ENCODE data around the gene GPC1. TPM values are rescaled to one million over a fixed set of nuclear protein-coding genes. Genes with fewer than 3 reads are reported as not detected.
A peak's percentile ranks its signal among the peaks of the same experiment; 100 is the strongest.

GPC1 gene
- total and polyA plus RNA-seq, 2 donors (not counting 1 experiment from before 2014, with no cell fraction given) = 147 to 218 TPM

DNA sequence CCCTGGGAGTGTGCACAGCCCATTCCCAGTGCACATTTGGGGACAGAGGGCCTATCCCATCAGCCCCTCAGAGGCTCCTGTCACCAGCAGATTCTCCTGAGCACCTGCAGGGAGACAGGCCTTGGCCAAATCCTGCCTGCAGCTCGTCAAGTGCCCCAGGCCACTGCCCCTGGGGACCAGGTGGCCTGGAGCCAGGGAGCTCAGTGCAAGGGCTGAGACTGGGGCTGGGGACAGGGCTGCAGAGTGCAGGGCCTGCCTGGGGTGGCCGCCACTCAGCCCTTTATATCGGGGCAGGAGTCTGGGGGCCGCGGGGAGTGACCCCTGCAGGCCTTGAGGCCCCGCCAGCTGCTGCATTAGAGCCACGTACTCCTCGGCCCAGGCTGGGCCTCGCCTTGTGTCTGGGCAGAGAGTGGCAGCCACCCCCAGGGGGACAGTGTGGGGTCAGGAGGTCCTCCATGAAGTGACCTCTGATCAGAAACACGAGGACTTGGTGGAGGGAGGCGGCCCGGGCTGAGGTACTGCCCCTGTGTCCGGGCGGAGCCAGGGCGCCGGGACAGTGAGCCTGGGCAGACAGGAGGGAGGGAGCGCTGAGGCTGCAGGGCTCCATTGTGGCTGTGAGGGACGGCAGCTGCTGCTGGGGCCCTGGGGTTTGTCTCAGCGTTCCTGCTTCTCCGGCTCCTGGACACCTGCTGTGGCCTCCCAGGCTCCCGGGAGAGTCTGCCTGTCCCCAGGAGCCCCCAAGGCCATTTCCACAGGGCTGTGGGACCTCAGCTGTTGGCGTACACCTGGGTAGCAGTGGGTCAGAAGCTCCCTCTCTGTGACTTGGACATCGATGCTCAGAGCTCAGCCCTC is 24.2 kb downstream of the GPC1 start:
- Histone ChIP-seq H3K79me2 (ENCODE audit: control insufficient read depth, insufficient read depth, low read length) (peaks cover 5% of the 10 kb centered on the region), H3K9ac (ENCODE audit: insufficient read depth, low read length) (no peak overlapping the region), H3K36me3 (ENCODE audit: control insufficient read depth, insufficient read depth, low read length) (peaks cover 29% of the 10 kb centered on the region), H3K4me1 (ENCODE audit: control insufficient read depth, extremely low read depth, insufficient read depth, low read length) (no peaks in the 10 kb centered on the region), H2AFZ (ENCODE audit: low read length) (no peak overlapping the region), H3K27me3 (ENCODE audit: control insufficient read depth, insufficient read depth, low read length) (no peaks in the 10 kb centered on the region), H3K4me2 (ENCODE audit: extremely low read depth, insufficient read depth, low read length) (no peak overlapping the region), H3K4me3 (replicated peaks in 1 of 4; ENCODE audit: control extremely low read depth in 1 of 4, insufficient read depth in 1 of 4, low read depth in 3 of 4, low read length in 4 of 4) (no peak overlapping the region), H3K27ac (ENCODE audit: insufficient read depth, low read length) (no peak overlapping the region), H3K9me3 (ENCODE audit: control insufficient read depth, insufficient read depth, low read depth, low read length) (no peaks in the 10 kb centered on the region), H4K20me1 (ENCODE audit: control insufficient read depth, extremely low read depth, insufficient read depth, low read length) (no peaks in the 10 kb centered on the region)
- DNase-seq (ENCODE audit: low read depth in 2 of 2) = no peak
- TF ChIP-seq EZH2 (IDR thresholded peaks at IDR 0.05; ENCODE audit: low read length, missing control alignments) = no peak
- TF ChIP-seq, protein P1, sequence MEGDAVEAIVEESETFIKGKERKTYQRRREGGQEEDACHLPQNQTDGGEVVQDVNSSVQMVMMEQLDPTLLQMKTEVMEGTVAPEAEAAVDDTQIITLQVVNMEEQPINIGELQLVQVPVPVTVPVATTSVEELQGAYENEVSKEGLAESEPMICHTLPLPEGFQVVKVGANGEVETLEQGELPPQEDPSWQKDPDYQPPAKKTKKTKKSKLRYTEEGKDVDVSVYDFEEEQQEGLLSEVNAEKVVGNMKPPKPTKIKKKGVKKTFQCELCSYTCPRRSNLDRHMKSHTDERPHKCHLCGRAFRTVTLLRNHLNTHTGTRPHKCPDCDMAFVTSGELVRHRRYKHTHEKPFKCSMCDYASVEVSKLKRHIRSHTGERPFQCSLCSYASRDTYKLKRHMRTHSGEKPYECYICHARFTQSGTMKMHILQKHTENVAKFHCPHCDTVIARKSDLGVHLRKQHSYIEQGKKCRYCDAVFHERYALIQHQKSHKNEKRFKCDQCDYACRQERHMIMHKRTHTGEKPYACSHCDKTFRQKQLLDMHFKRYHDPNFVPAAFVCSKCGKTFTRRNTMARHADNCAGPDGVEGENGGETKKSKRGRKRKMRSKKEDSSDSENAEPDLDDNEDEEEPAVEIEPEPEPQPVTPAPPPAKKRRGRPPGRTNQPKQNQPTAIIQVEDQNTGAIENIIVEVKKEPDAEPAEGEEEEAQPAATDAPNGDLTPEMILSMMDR (conservative IDR thresholded peaks at IDR 0.05 in 1 of 2, IDR thresholded peaks at IDR 0.05 in 1 of 2; ENCODE audit: low read depth in 1 of 2, low read length in 2 of 2) = no peak

DNA sequence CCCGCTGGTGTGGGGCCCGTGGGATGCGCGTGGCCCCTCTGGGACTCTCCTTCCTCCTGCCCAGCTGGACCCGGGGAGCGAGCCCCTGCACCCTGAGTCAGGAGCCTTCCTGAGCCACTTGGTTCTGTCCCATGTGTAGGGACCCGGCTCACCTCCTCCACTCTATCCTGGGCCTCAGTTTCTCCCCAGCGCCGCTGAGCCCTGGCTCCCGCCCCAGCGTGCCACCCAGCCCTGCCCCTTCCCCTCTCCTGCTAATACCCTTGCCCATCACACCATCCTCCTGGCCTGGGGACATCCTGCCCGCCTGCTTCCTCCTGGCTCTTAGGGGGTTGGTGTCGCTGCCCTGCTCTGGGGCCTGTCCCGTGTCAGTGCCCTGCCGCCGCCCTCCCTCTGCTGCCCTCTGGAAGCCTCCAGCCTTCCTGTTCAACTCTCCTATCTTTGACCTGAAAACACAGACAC is 24.8 kb downstream of the GPC1 start:
- no peak overlapping the region for H3K4me3 ChIP-seq (replicated peaks in 1 of 4; ENCODE audit: control extremely low read depth in 1 of 4, insufficient read depth in 1 of 4, low read depth in 3 of 4, low read length in 4 of 4)
- H3K4me1 ChIP-seq (ENCODE audit: control insufficient read depth, extremely low read depth, insufficient read depth, low read length) = no peaks in the 10 kb centered on the region
- no peak overlapping the region for H3K27ac ChIP-seq (ENCODE audit: insufficient read depth, low read length)
- H3K4me2 ChIP-seq (ENCODE audit: extremely low read depth, insufficient read depth, low read length) = no peak overlapping the region
- no peak overlapping the region for H3K9ac ChIP-seq (ENCODE audit: insufficient read depth, low read length)
- H3K27me3 ChIP-seq (ENCODE audit: control insufficient read depth, insufficient read depth, low read length) = no peaks in the 10 kb centered on the region
- H3K79me2 ChIP-seq (ENCODE audit: control insufficient read depth, insufficient read depth, low read length) = peaks cover 2% of the 10 kb centered on the region
- TF ChIP-seq, protein P1 (conservative IDR thresholded peaks at IDR 0.05 in 1 of 2, IDR thresholded peaks at IDR 0.05 in 1 of 2; ENCODE audit: low read depth in 1 of 2, low read length in 2 of 2) = no peak
- TF ChIP-seq EZH2 (IDR thresholded peaks at IDR 0.05; ENCODE audit: low read length, missing control alignments) = no peak
- H4K20me1 ChIP-seq (ENCODE audit: control insufficient read depth, extremely low read depth, insufficient read depth, low read length) = no peaks in the 10 kb centered on the region
- H3K9me3 ChIP-seq (ENCODE audit: control insufficient read depth, insufficient read depth, low read depth, low read length) = no peaks in the 10 kb centered on the region
- no peak for DNase-seq (ENCODE audit: low read depth in 2 of 2)
- no peak overlapping the region for H2AFZ ChIP-seq (ENCODE audit: low read length)
- peaks cover 36% of the 10 kb centered on the region for H3K36me3 ChIP-seq (ENCODE audit: control insufficient read depth, insufficient read depth, low read length)

DNA sequence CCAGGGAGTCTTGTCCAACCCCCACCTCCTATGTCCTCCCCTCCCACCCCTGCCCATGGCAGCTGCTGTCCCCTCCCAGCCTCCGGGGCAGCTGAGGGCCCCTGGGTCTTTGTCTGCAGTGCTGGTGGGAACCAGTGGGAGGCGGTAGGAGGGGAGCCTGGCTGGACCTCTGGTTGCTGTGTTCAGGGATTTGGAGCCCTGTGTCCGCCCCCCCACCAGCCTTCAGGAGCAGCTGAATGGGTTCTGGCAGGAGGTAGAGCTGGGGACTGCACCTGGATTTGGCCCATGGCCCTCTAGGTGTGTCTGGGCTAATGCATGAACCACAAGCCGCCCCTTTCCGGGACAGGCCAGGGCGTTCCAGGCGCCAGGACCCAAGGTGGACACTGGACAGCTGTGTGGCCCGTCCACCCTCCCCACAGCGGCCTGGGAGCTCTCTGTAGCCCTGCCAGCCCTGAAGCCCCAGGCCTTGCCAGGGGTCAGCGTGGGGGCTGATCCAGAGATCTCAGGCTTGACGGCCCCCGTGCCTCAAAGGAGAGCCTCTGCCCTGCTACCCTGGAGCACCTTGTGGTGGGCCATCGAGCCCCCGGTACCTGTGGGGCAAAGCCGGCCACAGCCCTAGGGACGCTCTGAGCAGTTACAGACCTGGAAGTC is 25.4 kb downstream of the GPC1 start:
- DNase-seq (ENCODE audit: low read depth in 2 of 2) = no peak

More for the DNA sequence above, 25.4 kb downstream of the GPC1 start:
- Histone ChIP-seq H3K9ac (ENCODE audit: insufficient read depth, low read length) (no peak overlapping the region), H3K4me1 (ENCODE audit: control insufficient read depth, extremely low read depth, insufficient read depth, low read length) (no peaks in the 10 kb centered on the region), H3K79me2 (ENCODE audit: control insufficient read depth, insufficient read depth, low read length) (peaks cover 2% of the 10 kb centered on the region), H3K36me3 (ENCODE audit: control insufficient read depth, insufficient read depth, low read length) (peaks cover 39% of the 10 kb centered on the region), H2AFZ (ENCODE audit: low read length) (no peak overlapping the region), H3K4me2 (ENCODE audit: extremely low read depth, insufficient read depth, low read length) (no peak overlapping the region), H3K4me3 (replicated peaks in 1 of 4; ENCODE audit: control extremely low read depth in 1 of 4, insufficient read depth in 1 of 4, low read depth in 3 of 4, low read length in 4 of 4) (no peak overlapping the region), H3K27ac (ENCODE audit: insufficient read depth, low read length) (no peak overlapping the region), H3K9me3 (ENCODE audit: control insufficient read depth, insufficient read depth, low read depth, low read length) (no peaks in the 10 kb centered on the region), H3K27me3 (ENCODE audit: control insufficient read depth, insufficient read depth, low read length) (no peaks in the 10 kb centered on the region), H4K20me1 (ENCODE audit: control insufficient read depth, extremely low read depth, insufficient read depth, low read length) (no peaks in the 10 kb centered on the region)
- TF ChIP-seq EZH2 (IDR thresholded peaks at IDR 0.05; ENCODE audit: low read length, missing control alignments) = no peak
- TF ChIP-seq, protein P1 (conservative IDR thresholded peaks at IDR 0.05 in 1 of 2, IDR thresholded peaks at IDR 0.05 in 1 of 2; ENCODE audit: low read depth in 1 of 2, low read length in 2 of 2) = peak in 1 of 2 donors; percentile 2

All from fibroblast of lung (primary cell).